ENCODE data around the gene TRMT112. TPM values are rescaled to one million over a fixed set of nuclear protein-coding genes. Genes with fewer than 3 reads are reported as not detected.

The TRMT112 gene
- polyA plus RNA-seq, 1 donor from 2014 or later: 335 TPM

DNA sequence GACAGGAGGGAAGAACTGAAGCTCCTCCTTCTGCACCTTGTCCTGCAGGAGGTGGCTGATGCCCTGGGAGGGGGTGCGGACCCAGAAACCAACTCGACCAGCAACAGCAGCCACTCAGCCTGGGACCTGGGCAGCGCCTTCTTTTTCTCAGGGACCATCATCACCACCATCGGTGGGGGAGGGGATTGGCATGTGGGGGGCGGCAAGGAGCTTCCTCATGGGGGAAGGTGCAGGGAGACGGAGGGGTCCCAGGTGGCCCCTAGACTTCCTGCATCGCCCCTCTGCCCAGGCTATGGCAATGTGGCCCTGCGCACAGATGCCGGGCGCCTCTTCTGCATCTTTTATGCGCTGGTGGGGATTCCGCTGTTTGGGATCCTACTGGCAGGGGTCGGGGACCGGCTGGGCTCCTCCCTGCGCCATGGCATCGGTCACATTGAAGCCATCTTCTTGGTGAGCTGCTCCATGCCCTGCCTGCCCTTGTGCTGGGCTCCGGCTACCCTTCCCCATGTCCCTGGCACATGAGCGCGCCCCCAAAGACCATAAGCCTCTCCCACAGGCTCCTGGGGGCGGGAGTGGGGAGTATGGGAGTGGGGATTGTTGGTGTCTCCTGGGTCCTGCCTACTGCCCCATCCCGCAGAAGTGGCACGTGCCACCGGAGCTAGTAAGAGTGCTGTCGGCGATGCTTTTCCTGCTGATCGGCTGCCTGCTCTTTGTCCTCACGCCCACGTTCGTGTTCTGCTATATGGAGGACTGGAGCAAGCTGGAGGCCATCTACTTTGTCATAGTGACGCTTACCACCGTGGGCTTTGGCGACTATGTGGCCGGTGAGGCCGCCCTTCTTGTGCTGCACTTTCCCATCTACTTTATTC, 20.3 kb downstream of the TRMT112 start:
- Histone ChIP-seq H3K9me3 (ENCODE audit: low read length) (no peaks in the 10 kb centered on the region), H3K9ac (ENCODE audit: low read length) (no peak overlapping the region), H3K9me2 (ENCODE audit: insufficient read depth, low read length) (no peaks in the 10 kb centered on the region), H3K4me2 (ENCODE audit: low read length) (no peak overlapping the region), H2AFZ (ENCODE audit: low read depth, low read length) (no peak overlapping the region), H3K36me3 (ENCODE audit: insufficient read depth, low read length) (no peaks in the 10 kb centered on the region), H3F3A (ENCODE audit: insufficient read depth, low read length, poor library complexity, severe bottlenecking) (no peaks in the 10 kb centered on the region), H3K27ac (ENCODE audit: low read length) (no peak overlapping the region), H4K20me1 (ENCODE audit: insufficient read depth) (no peaks in the 10 kb centered on the region), H3K27me3 (ENCODE audit: insufficient read depth, low read depth, low read length) (peaks cover 96% of the 10 kb centered on the region), H3K79me2 (replicated peaks; ENCODE audit: insufficient read depth, low read length) (no peaks in the 10 kb centered on the region), H3K4me3 (ENCODE audit: low read length) (no peak overlapping the region)
- TF ChIP-seq SMC3 (conservative IDR thresholded peaks at IDR 0.05; ENCODE audit: poor library complexity): no peak
- TF ChIP-seq, protein P1, sequence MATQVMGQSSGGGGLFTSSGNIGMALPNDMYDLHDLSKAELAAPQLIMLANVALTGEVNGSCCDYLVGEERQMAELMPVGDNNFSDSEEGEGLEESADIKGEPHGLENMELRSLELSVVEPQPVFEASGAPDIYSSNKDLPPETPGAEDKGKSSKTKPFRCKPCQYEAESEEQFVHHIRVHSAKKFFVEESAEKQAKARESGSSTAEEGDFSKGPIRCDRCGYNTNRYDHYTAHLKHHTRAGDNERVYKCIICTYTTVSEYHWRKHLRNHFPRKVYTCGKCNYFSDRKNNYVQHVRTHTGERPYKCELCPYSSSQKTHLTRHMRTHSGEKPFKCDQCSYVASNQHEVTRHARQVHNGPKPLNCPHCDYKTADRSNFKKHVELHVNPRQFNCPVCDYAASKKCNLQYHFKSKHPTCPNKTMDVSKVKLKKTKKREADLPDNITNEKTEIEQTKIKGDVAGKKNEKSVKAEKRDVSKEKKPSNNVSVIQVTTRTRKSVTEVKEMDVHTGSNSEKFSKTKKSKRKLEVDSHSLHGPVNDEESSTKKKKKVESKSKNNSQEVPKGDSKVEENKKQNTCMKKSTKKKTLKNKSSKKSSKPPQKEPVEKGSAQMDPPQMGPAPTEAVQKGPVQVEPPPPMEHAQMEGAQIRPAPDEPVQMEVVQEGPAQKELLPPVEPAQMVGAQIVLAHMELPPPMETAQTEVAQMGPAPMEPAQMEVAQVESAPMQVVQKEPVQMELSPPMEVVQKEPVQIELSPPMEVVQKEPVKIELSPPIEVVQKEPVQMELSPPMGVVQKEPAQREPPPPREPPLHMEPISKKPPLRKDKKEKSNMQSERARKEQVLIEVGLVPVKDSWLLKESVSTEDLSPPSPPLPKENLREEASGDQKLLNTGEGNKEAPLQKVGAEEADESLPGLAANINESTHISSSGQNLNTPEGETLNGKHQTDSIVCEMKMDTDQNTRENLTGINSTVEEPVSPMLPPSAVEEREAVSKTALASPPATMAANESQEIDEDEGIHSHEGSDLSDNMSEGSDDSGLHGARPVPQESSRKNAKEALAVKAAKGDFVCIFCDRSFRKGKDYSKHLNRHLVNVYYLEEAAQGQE (IDR thresholded peaks at IDR 0.05; ENCODE audit: borderline replicate concordance): no peak
- TF ChIP-seq POLR2AphosphoS5 (IDR thresholded peaks at IDR 0.05): no peak
- no peak for TF ChIP-seq RAD21 (conservative IDR thresholded peaks at IDR 0.05)
- no peak for TF ChIP-seq EP300 (conservative IDR thresholded peaks at IDR 0.05; ENCODE audit: poor library complexity, severe bottlenecking)

DNA sequence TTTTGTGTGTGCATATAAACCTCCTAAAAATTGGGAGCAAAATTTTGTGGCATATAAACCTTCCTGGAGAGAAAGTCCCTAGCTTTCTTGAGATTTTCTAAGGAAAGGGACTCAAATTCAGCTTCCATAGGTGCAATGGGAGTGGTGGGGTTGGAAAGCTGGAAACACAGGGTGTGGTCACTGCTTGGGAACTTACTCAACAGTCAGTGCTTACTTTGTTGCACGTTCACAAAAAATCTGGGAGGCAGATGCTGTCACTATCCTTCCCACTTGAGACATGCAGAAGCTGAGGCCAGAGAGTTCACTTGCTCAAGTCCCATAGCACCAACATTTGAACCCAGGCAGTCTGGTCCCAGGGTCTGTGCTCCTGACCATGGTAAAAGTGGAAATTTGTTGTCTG, 21.1 kb downstream of the TRMT112 start:
- Histone ChIP-seq H3K27ac (ENCODE audit: low read length) (no peak overlapping the region), H3K9me3 (ENCODE audit: low read length) (no peaks in the 10 kb centered on the region), H4K20me1 (ENCODE audit: insufficient read depth) (no peaks in the 10 kb centered on the region), H3K36me3 (ENCODE audit: insufficient read depth, low read length) (no peaks in the 10 kb centered on the region), H2AFZ (ENCODE audit: low read depth, low read length) (no peak overlapping the region), H3K9me2 (ENCODE audit: insufficient read depth, low read length) (no peaks in the 10 kb centered on the region), H3K9ac (ENCODE audit: low read length) (no peak overlapping the region), H3K4me3 (ENCODE audit: low read length) (no peak overlapping the region), H3K4me2 (ENCODE audit: low read length) (no peak overlapping the region), H3K27me3 (ENCODE audit: insufficient read depth, low read depth, low read length) (peaks cover 94% of the 10 kb centered on the region), H3K79me2 (replicated peaks; ENCODE audit: insufficient read depth, low read length) (no peaks in the 10 kb centered on the region), H3F3A (ENCODE audit: insufficient read depth, low read length, poor library complexity, severe bottlenecking) (no peaks in the 10 kb centered on the region)
- TF ChIP-seq EZH2 (IDR thresholded peaks at IDR 0.05; ENCODE audit: borderline replicate concordance, insufficient read depth, low read length, poor library complexity, severe bottlenecking): no peak

DNA sequence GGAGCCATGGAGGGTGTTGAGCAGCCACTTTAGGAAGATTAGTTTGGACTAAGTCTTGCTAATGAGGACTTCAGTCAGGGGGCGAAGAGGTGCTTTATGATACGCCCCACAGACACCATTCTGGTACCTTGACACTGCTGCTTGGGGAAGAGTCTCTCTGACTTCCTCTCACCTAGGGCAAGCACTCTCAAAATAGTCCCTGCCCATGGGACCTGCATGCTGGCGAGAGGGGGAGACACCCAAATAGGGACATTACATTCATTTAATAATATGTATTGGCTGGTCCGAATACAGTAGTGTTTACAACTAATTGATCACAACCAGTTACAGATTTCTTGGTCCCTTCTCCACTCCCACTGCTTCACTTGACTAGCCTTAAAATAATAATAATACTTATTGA, 21.6 kb downstream of the TRMT112 start:
- Histone ChIP-seq H3K36me3 (ENCODE audit: insufficient read depth, low read length) (no peaks in the 10 kb centered on the region), H3K4me3 (ENCODE audit: low read length) (no peak overlapping the region), H3K79me2 (replicated peaks; ENCODE audit: insufficient read depth, low read length) (no peaks in the 10 kb centered on the region), H3K9me3 (ENCODE audit: low read length) (no peaks in the 10 kb centered on the region), H2AFZ (ENCODE audit: low read depth, low read length) (no peak overlapping the region), H3K4me2 (ENCODE audit: low read length) (no peak overlapping the region), H3K9ac (ENCODE audit: low read length) (no peak overlapping the region), H3K27ac (ENCODE audit: low read length) (no peak overlapping the region), H4K20me1 (ENCODE audit: insufficient read depth) (no peaks in the 10 kb centered on the region), H3K9me2 (ENCODE audit: insufficient read depth, low read length) (no peaks in the 10 kb centered on the region), H3F3A (ENCODE audit: insufficient read depth, low read length, poor library complexity, severe bottlenecking) (no peaks in the 10 kb centered on the region), H3K27me3 (ENCODE audit: insufficient read depth, low read depth, low read length) (peaks cover 94% of the 10 kb centered on the region)
- TF ChIP-seq POLR2AphosphoS5 (IDR thresholded peaks at IDR 0.05) (no peak), EP300 (conservative IDR thresholded peaks at IDR 0.05; ENCODE audit: poor library complexity, severe bottlenecking) (no peak), MXI1 (conservative IDR thresholded peaks at IDR 0.05; ENCODE audit: poor library complexity, severe bottlenecking) (no peak), EZH2 (IDR thresholded peaks at IDR 0.05; ENCODE audit: borderline replicate concordance, insufficient read depth, low read length, poor library complexity, severe bottlenecking) (no peak), RAD21 (conservative IDR thresholded peaks at IDR 0.05) (no peak), SMC3 (conservative IDR thresholded peaks at IDR 0.05; ENCODE audit: poor library complexity) (no peak), TAF1 (IDR thresholded peaks at IDR 0.05; ENCODE audit: low read depth) (no peak)
- TF ChIP-seq, protein P1 (IDR thresholded peaks at IDR 0.05; ENCODE audit: borderline replicate concordance): no peak
- TF ChIP-seq, protein P2, sequence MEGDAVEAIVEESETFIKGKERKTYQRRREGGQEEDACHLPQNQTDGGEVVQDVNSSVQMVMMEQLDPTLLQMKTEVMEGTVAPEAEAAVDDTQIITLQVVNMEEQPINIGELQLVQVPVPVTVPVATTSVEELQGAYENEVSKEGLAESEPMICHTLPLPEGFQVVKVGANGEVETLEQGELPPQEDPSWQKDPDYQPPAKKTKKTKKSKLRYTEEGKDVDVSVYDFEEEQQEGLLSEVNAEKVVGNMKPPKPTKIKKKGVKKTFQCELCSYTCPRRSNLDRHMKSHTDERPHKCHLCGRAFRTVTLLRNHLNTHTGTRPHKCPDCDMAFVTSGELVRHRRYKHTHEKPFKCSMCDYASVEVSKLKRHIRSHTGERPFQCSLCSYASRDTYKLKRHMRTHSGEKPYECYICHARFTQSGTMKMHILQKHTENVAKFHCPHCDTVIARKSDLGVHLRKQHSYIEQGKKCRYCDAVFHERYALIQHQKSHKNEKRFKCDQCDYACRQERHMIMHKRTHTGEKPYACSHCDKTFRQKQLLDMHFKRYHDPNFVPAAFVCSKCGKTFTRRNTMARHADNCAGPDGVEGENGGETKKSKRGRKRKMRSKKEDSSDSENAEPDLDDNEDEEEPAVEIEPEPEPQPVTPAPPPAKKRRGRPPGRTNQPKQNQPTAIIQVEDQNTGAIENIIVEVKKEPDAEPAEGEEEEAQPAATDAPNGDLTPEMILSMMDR (IDR thresholded peaks at IDR 0.05; ENCODE audit: poor library complexity, severe bottlenecking): no peak
